Peyer's patch (tissue), 4 donors: ENCODE data around the gene LTBP1. TPM values are rescaled to one million over a fixed set of nuclear protein-coding genes. Genes with fewer than 3 reads are reported as not detected.

Experiments
- DNase-seq, 3 donors: peaks; one replicate each; pipeline ENCODE4 v3.0.0-alpha.2; 2017 to 2019
- H3K27ac ChIP-seq, 4 donors: fragments of 200-600 bp; sonication (generic); one replicate each; pipeline ENCODE4 v1.5.1; 2016 to 2019
- H3K27me3 ChIP-seq, 2 donors: fragments of 200-600 bp; sonication (generic); one replicate each; pipeline ENCODE4 v1.5.1; 2019
- H3K36me3 ChIP-seq, 3 donors: fragments of 200-600 bp; sonication (generic); one replicate each; pipeline ENCODE4 v1.5.1; 2016 to 2019
- H3K4me1 ChIP-seq, 4 donors: fragments of 200-600 bp; sonication (generic); one replicate each; pipeline ENCODE4 v1.5.1; 2016 to 2019
- H3K4me3 ChIP-seq, 4 donors: fragments of 200-600 bp; sonication (generic); 1 replicate in 3 of 4; 2 replicates in 1 of 4; pipeline ENCODE4 v1.5.1; 2016 to 2019; ENCODE audit warnings: mild to moderate bottlenecking in 1 of 4
- H3K9me3 ChIP-seq, 4 donors: fragments of 200-600 bp; sonication (generic); one replicate each; pipeline ENCODE4 v1.5.1; 2016 to 2019; ENCODE audit warnings: mild to moderate bottlenecking in 1 of 4
- POLR2A ChIP-seq, 2 donors: fragments of 450-650 bp; IDR thresholded peaks; one replicate each; pipeline ENCODE4 v1.5.1; 2017; ENCODE audit warnings: antibody characterized with exemption in 2 of 2, mild to moderate bottlenecking in 2 of 2, moderate library complexity in 2 of 2
- total RNA-seq, 4 donors: library from RNA; depleted of rRNA; stranded (reverse); fragments of >200 nt; gene quantifications; one replicate each; pipeline ENCODE4 v1.1.0, GENCODE V29; 2016
- TF ChIP-seq, protein P1 (sequence below), 6 experiments: fragments of 450-650 bp in 4 of 6; fragments of 200-600 bp in 2 of 6; sonication (generic) in 1 of 6; IDR thresholded peaks; one replicate each; pipeline ENCODE4 v1.5.1; 2017 to 2019; ENCODE audit warnings: antibody characterized with exemption in 6 of 6, mild to moderate bottlenecking in 3 of 6, moderate library complexity in 1 of 6

Gene LTBP1
- total RNA-seq, 4 donors from 2014 or later: 8.6 to 23.1 (median 13.1) TPM

DNA sequence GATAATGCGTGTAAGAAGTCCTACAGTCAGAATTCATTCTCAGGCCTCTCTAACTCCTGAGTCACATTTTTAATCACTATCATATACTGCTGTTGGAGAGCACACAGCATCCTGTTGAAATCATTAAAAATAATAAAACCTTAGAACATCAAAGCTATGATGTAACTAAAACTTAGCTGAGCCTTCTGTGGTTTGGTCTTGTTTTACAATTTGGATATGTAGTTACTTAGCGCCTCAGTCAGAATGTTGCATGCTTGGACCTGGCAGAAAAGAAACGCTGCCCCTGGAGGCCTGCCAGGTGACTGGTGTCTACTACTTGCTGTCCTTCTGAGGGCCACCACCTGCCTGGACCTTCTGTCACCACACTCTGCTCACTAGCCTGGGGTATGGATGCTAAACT, 268.5 kb downstream of the LTBP1 start:
- H3K27me3 ChIP-seq: no peaks in the 10 kb centered on the region
- no peak overlapping the region for H3K27ac ChIP-seq
- no peaks in the 10 kb centered on the region for H3K9me3 ChIP-seq
- no peaks in the 10 kb centered on the region for H3K4me1 ChIP-seq
- H3K36me3 ChIP-seq: no peaks in the 10 kb centered on the region
- TF ChIP-seq, protein P1, sequence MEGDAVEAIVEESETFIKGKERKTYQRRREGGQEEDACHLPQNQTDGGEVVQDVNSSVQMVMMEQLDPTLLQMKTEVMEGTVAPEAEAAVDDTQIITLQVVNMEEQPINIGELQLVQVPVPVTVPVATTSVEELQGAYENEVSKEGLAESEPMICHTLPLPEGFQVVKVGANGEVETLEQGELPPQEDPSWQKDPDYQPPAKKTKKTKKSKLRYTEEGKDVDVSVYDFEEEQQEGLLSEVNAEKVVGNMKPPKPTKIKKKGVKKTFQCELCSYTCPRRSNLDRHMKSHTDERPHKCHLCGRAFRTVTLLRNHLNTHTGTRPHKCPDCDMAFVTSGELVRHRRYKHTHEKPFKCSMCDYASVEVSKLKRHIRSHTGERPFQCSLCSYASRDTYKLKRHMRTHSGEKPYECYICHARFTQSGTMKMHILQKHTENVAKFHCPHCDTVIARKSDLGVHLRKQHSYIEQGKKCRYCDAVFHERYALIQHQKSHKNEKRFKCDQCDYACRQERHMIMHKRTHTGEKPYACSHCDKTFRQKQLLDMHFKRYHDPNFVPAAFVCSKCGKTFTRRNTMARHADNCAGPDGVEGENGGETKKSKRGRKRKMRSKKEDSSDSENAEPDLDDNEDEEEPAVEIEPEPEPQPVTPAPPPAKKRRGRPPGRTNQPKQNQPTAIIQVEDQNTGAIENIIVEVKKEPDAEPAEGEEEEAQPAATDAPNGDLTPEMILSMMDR (IDR thresholded peaks at IDR 0.05): no peak
- TF ChIP-seq POLR2A (IDR thresholded peaks at IDR 0.05): no peak
- DNase-seq: no peak
- no peak overlapping the region for H3K4me3 ChIP-seq

DNA sequence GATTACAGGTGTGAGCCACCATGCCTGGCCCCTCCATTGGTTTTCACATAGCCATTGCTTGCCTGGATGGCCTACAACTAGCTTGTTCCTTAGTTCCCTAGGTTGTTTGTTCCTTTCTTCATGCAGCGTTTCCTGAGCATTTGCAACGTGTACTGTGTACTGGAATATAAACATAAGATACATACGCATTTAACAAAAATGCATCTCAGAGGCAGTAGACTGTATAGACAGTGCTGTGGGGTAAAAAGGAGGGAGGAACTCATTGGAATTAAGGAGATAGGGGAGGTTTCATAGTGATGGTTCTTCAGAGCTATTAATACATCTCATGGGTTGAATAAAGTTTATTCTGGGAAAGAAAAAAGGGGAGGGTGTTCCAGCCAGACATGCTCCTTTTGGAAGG, 269.2 kb downstream of the LTBP1 start:
- no peak overlapping the region for H3K27ac ChIP-seq
- H3K9me3 ChIP-seq: no peaks in the 10 kb centered on the region
- no peaks in the 10 kb centered on the region for H3K27me3 ChIP-seq
- H3K4me3 ChIP-seq: no peak overlapping the region
- no peaks in the 10 kb centered on the region for H3K4me1 ChIP-seq
- TF ChIP-seq, protein P1 (IDR thresholded peaks at IDR 0.05): no peak
- no peak for TF ChIP-seq POLR2A (IDR thresholded peaks at IDR 0.05)
- H3K36me3 ChIP-seq: no peaks in the 10 kb centered on the region
- no peak for DNase-seq

DNA sequence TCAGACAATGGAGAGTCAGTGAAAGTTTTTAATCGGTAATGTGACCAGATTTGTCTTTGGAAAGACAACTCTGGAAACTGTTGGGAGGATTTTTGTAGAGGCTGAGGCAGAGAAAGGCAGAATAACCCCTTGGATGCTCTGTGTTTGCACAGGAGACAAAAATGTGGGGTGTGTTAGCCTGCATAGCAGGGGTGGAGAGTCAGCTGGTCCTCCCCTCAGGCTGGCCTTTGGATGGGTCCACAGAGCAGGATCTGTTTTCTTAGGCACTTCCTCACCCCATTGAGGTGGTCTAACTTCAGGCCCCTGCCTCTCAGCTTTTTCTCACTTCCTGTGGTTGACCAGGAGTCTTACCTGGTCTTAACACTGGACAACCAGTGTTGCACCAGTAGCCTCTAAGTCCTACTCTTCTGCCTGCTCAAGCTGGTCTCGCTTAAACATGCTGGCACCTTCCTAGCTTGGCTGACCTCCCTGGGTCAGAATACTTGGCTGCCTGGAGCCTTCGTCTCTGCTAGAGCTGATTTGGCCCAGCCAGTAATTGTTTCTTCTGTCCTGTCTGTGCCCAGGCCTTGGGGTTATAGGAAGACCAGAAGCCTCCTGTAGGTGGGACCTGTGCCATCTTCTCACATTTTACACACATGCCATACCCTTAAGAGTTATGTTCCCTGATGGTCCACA, 269.9 kb downstream of the LTBP1 start:
- Histone ChIP-seq H3K27ac (no peak overlapping the region), H3K27me3 (no peaks in the 10 kb centered on the region), H3K4me3 (no peak overlapping the region), H3K36me3 (no peaks in the 10 kb centered on the region), H3K9me3 (no peaks in the 10 kb centered on the region), H3K4me1 (no peaks in the 10 kb centered on the region)
- TF ChIP-seq, protein P1 (IDR thresholded peaks at IDR 0.05): no peak
- TF ChIP-seq POLR2A (IDR thresholded peaks at IDR 0.05): no peak
- DNase-seq: no peak

DNA sequence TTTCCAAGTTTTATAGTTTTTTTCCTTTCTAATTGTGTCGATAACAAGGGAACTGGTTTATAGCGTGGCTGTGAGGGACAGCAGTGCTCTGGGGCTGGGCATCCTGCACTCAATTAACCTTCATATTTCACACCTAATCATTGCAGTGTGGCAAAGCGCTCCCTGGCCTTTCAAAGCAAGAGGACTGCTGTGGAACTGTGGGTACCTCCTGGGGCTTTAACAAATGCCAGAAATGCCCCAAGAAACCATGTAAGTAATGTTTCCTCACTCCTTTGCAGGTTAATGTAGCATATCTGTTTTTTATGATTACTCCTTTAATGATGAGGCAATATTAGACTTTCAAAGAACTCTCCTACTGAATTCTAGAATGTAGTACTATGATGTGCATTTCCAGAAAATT, 270.7 kb downstream of the LTBP1 start:
- no peak for DNase-seq
- Histone ChIP-seq H3K4me3 (no peak overlapping the region), H3K9me3 (no peaks in the 10 kb centered on the region), H3K36me3 (no peaks in the 10 kb centered on the region), H3K27ac (no peak overlapping the region), H3K27me3 (no peaks in the 10 kb centered on the region), H3K4me1 (no peaks in the 10 kb centered on the region)
- TF ChIP-seq POLR2A (IDR thresholded peaks at IDR 0.05): no peak
- TF ChIP-seq, protein P1 (IDR thresholded peaks at IDR 0.05): no peak

DNA sequence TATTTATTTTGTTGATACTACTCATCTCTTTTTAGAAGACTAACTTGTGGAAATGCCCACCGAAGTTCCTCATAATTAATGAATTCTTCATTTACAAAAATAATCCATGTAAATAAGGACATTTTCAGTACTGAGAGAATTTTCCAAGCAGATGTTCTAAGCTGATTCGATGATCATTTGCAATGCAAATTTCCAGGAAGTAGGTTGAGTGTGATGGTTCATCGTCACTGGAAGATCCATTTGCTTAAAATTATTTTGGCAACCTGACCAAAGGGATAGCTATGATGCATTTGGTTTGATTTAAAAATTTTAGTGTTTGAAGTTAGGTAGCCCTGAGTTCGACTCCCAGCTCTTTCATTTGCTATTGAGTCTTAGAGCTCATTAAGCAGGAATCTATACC, 272.4 kb downstream of the LTBP1 start:
- Histone ChIP-seq H3K4me3 (no peak overlapping the region), H3K4me1 (no peaks in the 10 kb centered on the region), H3K27me3 (no peaks in the 10 kb centered on the region), H3K36me3 (no peaks in the 10 kb centered on the region), H3K27ac (no peak overlapping the region), H3K9me3 (no peaks in the 10 kb centered on the region)
- no peak for DNase-seq
- no peak for TF ChIP-seq POLR2A (IDR thresholded peaks at IDR 0.05)
- TF ChIP-seq, protein P1 (IDR thresholded peaks at IDR 0.05): no peak
